Measurements from ENCODE around the gene LDLRAD4.
"Not testable (repeated sequence)": the region's sequence is repeated elsewhere in the genome, so short reads cannot be mapped to it uniquely, and the experiment has no call there.

The LDLRAD4 gene

GRCh38 chr18:13464432-13465123 is 246.0 kb downstream of the LDLRAD4 start:
- peak; percentile 57 for DNase-seq (ENCODE audit: low read depth)

DNA sequence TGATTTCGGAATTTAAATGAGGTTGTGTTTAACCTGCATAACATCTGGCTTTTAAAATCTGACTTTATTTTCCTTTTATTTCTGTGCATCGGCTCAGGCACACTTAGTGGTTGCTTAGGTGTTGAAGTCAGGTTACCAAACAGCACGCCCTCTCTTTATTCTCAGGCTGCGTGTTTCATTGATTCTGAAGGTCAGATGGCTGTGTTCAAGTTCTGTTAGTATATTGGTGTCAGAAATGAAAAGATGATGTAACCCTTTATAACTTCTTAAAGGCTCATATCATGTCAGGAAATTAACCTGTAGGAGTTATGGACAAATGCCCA is 246.5 kb downstream of the LDLRAD4 start:
- no peak for DNase-seq (ENCODE audit: low read depth)

DNA sequence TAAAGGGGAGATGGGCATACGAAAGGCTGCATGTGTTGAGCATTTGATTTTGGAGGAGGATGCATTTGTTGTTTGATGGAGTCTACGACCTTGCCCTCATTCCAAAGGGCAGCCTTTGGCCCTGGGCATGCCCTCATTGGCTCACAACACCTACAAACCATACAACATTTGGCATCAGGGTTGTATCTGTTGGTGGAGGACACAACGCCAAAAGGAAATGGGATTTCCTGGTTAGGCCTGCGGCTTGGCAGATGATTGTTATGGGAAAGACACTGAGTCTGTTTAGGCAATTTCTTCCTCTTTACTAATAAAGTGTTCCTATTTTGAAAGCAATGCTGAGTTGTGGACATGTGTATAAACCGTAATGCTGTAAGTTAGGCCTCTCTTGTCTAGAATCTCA is 246.9 kb downstream of the LDLRAD4 start:
- no peak for DNase-seq (ENCODE audit: low read depth)

- no peak for DNase-seq (ENCODE audit: low read depth)
Observed at GRCh38 chr18:13470516-13471197, 252.1 kb downstream of the LDLRAD4 start.

DNA sequence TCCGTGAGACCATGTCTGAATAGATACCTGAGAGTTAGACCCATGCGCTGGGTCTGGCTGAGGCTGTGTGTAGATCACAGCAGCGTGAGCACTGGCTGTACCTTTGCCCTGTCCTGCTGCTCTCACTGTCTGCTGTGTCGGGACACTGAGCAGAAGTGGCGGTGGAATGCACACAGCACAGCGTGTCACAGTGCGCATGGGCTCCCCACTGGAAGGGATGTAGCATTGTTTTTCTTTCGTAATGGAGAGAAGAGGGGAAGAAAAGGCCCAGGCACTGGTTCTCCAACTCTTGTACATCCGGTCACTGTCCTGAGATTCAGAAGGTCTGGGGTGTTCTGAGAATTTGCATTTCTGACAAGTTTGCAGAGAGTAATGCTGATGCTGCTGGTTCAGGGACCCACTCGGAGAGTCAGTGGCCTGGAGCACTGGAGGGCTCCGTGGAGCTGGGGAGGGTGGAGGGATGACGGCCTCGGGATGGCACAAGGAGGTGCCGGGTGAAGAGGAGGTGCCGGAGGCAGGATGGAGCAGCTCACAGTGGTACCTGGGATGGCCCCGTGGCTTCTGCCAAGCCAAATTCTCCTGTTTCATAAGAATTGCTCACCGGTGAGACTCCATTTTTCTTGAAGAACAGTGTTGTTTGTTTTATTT is 252.8 kb downstream of the LDLRAD4 start:
- no peak for DNase-seq (ENCODE audit: low read depth)

DNA sequence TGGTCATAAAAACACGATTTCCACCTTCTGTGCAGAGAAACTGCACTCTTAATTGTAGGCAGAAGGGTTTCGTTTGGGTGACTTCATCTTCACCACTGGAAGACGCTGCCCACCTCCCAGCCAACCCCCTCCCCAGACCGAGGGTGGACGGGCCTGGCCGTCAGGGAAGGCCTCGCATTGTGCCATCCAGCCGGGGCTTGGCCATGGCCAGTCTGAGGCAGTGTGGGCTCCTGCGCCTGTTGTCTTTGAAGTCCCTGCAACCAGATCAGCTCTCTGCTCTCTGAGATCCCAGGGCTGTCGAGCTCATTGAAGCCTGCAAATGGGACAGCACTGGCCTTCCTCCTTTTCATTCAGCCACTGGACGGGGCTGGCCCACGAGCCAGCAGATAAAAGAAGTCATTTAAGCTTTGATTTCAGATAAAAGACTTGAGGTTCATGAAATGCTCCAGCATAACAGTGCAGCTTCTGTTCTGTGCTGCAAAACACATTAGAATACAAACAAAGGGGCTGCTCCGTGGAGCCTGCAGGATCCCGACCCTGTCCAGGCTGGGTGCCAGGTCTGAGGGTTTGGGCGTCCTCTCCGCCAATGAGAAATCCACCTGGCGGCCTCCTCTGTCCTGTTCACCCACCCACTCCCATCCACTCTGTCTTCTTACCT is 253.5 kb downstream of the LDLRAD4 start:
- no peak for DNase-seq (ENCODE audit: low read depth)

- no peak for DNase-seq (ENCODE audit: low read depth)
Observed at GRCh38 chr18:13473751-13474150, 255.2 kb downstream of the LDLRAD4 start.

DNA sequence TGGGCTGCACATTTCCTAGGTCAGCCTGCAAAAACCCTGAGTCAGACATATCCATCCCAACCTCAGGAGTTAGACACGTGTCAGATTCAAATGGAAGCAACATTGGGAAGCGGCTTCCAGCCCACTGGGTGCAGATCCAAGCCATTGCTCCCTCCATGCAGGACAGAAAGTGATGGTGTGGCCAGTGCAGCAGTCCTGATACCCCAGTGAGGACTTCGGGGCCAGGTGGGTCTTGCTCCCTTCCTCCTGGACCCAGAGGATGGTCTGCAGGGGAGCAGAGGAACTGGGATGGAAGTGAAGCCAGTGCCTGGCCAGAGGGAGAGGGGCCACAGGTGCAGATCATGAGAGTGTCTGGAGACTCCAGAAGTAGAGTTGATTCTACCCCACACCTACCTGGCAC is 255.8 kb downstream of the LDLRAD4 start:
- no peak for DNase-seq (ENCODE audit: low read depth)

DNA sequence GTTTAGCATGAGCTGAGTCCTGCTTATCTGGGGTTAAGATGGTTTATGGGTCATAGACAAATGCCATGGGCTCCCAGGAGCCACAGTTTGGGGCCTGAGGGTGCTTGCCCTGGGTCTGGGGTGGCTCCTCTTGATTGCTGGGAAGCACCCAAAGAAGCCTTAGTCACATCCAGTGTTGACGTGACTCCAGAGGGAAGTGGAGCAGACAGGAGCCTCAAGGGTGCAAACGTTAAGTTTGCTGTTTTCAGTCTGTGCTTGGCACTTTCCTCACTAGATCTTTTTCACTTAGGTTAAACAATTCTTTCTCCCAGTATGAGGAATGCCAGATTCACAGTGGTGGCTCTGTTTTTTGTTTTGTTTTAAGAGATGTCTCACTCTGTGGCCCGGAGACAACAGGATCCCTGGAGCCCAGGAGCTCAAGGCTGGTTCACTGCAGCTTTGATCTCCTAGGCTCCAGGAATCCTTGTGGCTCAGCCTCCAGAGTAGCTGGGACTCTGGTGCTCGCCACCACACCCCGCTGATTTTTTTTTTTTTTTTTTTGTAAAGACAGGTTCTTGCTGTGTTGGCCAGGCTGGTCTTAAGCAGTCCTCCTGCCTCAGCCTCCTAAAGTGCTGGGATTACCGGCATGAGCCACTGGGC is 256.5 kb downstream of the LDLRAD4 start:
- no peak for DNase-seq (ENCODE audit: low read depth)

GRCh38 chr18:13476312-13476711 is 257.8 kb downstream of the LDLRAD4 start:
- not testable (repeated sequence) for DNase-seq (ENCODE audit: low read depth)

DNA sequence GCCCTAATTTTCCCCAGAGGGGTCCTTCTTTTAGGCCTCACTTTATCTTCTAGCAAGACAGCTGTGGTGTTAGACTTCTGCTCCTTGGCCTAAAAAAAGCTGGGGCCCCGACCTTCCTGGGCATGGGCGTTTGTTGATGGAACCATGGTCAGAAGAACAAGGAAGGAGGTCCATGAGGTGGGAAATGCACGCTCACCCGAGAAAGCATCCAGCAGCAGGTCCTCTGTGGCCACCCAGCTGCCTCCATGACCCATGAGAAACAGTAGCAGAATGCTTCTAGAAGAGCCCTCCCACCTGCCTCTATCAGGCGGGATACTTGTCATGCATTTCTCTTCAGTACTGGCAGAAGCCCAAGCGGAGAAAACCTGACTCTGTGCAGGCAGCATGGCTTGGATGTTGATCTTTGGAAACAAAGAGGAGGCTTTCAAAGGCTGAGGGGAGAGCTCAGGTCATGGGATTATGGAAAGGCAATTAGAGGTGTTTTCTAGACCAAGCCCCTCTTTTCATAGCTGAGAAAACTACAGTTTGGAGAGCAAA is 258.7 kb downstream of the LDLRAD4 start:
- no peak for DNase-seq (ENCODE audit: low read depth)

GRCh38 chr18:13480571-13481255 is 262.2 kb downstream of the LDLRAD4 start:
- no peak for DNase-seq (ENCODE audit: low read depth)

GRCh38 chr18:13481331-13481730 is 262.8 kb downstream of the LDLRAD4 start:
- no peak for DNase-seq (ENCODE audit: low read depth)

DNA sequence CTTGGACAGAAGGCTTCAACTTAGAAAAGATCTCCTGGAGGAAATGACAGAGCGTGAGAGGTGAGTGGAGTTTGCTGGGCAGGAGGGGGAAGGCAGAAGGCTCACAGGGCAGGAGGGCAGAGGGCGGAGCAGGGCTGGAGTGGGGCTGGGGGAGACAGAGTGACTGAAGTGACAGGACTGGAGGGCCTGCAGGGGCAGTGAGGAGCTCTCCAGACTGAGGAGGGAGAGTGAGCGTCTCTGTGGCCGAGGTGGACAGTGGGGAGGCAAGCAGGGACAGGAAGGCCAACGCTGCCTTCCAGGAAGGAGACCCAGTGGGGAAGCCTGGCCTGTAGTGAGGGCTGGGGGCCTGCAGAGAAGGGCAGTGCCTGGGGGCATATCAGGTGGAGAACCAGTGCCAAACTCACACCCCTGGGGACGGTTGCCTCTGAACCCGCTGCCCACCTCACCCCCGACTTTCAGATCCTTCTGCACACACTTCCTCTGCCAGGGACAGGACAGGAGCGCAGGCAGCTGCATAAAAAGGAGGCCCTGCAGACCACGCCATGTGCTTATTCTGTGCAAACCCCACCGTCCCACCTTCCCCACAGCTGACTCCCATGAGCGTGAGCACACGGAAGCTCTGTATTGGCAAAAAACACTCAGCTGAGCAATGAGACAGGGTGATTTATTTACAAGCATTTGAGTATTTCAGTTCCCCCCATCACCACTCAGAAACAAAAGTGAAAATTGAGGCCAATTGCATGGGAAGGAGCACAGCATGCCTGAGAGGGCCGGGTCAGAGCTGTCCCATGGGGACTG is 263.5 kb downstream of the LDLRAD4 start:
- DNase-seq (ENCODE audit: low read depth), result no peak

GRCh38 chr18:13482618-13482945 is 264.0 kb downstream of the LDLRAD4 start:
- no peak for DNase-seq (ENCODE audit: low read depth)

DNA sequence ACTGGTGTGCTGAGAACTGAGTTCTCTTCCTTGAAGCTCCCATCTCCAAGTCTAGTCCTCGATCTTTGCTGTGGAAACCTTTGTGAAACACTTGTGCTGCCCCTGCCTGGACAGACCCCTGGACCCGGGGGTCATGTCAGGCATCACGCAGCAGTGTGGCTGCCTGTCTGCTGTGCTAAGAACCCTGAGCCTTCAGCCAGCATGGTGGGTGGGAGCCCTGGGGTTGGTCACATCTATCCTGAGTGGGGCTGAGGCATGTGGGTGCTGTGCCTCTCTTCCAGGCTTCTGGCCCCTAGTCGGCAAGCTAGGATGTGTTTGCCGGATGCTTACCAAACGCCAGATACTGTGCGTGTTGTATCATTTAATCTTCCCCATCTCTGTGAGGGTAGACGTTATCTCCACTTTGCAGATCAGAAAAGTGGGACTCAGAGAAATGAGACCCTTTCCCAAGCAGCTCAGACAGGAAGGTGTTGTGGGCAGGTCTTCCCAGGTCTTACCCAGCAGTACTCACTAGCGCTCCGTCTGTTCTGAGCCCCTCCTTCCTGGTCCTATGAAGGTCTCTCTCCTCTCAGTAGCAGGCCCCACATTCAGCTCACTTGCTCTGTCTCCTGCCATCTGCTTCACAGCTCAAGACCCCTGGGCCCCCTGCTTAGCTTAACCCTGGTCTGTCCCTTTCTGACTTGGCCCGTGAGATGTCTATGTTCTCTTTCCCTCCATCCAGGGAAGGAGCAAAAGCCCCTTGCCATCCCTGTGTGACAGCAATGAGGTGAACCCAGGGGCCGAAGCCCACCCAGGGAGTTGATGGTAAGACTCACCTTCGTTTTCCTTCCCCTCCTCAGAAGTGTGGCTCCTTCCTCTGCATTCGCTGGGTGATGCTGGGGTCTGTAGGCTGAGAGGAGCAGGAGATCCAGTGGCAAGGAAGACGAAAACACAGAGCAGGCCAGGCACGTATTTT is 265.0 kb downstream of the LDLRAD4 start:
- no peak for DNase-seq (ENCODE audit: low read depth)

- no peak for DNase-seq (ENCODE audit: low read depth)
Observed at GRCh38 chr18:13485182-13485581, 266.6 kb downstream of the LDLRAD4 start.

- no peak for DNase-seq (ENCODE audit: low read depth)
Observed at GRCh38 chr18:13485604-13486003, 267.0 kb downstream of the LDLRAD4 start.

DNA sequence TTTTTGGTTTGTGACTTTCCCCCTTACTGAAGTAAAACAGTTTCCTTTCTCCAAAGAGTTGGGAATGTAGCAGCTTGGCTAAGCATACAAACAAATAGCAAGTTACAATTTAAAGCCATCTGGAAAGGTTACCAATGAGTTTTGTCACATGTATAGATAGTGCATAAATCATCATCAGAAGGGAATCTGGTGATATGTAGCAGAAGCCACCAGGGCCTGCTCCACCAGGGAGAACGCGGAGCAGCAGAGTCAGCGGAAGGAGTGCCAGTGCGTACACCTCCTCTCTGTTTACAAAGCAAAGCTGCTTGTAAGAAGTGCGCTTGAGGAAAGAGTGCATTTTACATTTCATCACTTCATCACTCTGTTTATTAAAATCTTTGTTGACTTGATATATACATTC is 267.7 kb downstream of the LDLRAD4 start:
- no peak for DNase-seq (ENCODE audit: low read depth)

DNA sequence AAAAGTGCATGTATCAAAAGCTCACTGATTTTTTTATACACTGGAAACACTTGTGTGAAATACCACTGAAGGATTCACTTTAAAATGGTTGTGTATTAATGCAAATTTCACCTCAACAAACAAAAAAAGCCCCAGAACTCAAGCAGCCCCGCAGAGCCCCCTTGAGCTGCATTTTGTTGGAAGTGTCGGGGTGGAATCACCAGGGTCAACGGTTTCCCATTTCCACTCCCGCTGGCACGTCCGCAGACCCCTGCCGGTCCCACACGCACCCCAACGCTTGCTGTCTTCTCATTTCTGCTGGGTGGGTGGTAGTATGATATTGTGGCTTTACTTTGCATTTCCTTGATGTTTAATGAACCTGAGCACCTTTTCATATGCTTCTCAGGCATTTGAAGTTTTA is 268.1 kb downstream of the LDLRAD4 start:
- no peak for DNase-seq (ENCODE audit: low read depth)
